Suprapubic skin (tissue), 4 donors: ENCODE data around the gene BLTP2.
A peak's percentile ranks its signal among the peaks of the same experiment; 100 is the strongest.

ENCODE experiments used
- CTCF ChIP-seq, 2 donors: fragments of 200-600 bp in 1 of 2; fragments of 450-650 bp in 1 of 2; sonication (generic) in 1 of 2; IDR thresholded peaks; one replicate each; pipeline ENCODE4 v1.5.1; 2016 to 2019; ENCODE audit warnings: antibody characterized with exemption in 2 of 2, mild to moderate bottlenecking in 1 of 2, moderate library complexity in 1 of 2
- EP300 ChIP-seq: sonication (generic); formaldehyde crosslinking; IDR thresholded peaks from one replicate; pipeline ENCODE4 v1.6.1; 2017; ENCODE audit warnings: antibody characterized with exemption
- POLR2A ChIP-seq, 2 donors: fragments of 450-650 bp; IDR thresholded peaks; one replicate each; pipeline ENCODE4 v1.6.1; 2017; ENCODE audit warnings: antibody characterized with exemption in 2 of 2, mild to moderate bottlenecking in 2 of 2, moderate library complexity in 2 of 2
- POLR2AphosphoS5 ChIP-seq, 3 donors: sonication (generic); formaldehyde crosslinking; IDR thresholded peaks; one replicate each; pipeline ENCODE4 v1.6.1; 2017; ENCODE audit warnings: antibody characterized with exemption in 3 of 3

- TF ChIP-seq POLR2A (IDR thresholded peaks at IDR 0.05) (peak; percentile 68 to 94), CTCF (IDR thresholded peaks at IDR 0.05) (no peak), POLR2AphosphoS5 (IDR thresholded peaks at IDR 0.05) (peak; percentile 83 to 89 (median 87)), EP300 (no peak)
Measured at GRCh38 chr17:28661635-28662526, 16.9 kb upstream of the BLTP2 start, which contains the start of the genes SDF2 and SUPT6H.
